ENCODE measurements around the gene HPS1.

HPS1 gene

GRCh38 chr10:98474628-98475027 is 27.9 kb upstream of the HPS1 start:
- TF ChIP-seq WT1 (tag by site-specific recombination; IDR thresholded peaks at IDR 0.05): no peak
- no peak for TF ChIP-seq GFI1B (tag by site-specific recombination; IDR thresholded peaks at IDR 0.05)
- TF ChIP-seq ZNF654 (tag by site-specific recombination; IDR thresholded peaks at IDR 0.05; ENCODE audit: low read depth): no peak
- no peak for TF ChIP-seq ZSCAN16 (tag by site-specific recombination; IDR thresholded peaks at IDR 0.05)
- TF ChIP-seq ZNF621 (tag by site-specific recombination; IDR thresholded peaks at IDR 0.05): no peak
- TF ChIP-seq BCL11B (tag by site-specific recombination; IDR thresholded peaks at IDR 0.05; ENCODE audit: low read depth): no peak
- no peak for TF ChIP-seq ZNF433 (tag by site-specific recombination; IDR thresholded peaks at IDR 0.05; ENCODE audit: low read depth)
- TF ChIP-seq KLF7 (tag by site-specific recombination; IDR thresholded peaks at IDR 0.05; ENCODE audit: borderline replicate concordance): no peak
- no peak for TF ChIP-seq ZNF626 (tag by site-specific recombination; IDR thresholded peaks at IDR 0.05)
- TF ChIP-seq ZNF473 (tag by site-specific recombination; IDR thresholded peaks at IDR 0.05): no peak
- no peak for TF ChIP-seq ZNF629 (tag by site-specific recombination; IDR thresholded peaks at IDR 0.05)
- TF ChIP-seq ZNF221 (tag by site-specific recombination; IDR thresholded peaks at IDR 0.05; ENCODE audit: borderline replicate concordance): no peak
- Histone ChIP-seq H3K36me3 (ENCODE audit: control insufficient read depth in 2 of 2, insufficient read depth in 1 of 2, low read length in 2 of 2) (no peaks in the 10 kb centered on the region), H3K27ac (ENCODE audit: extremely low read depth, low read depth, low read length) (no peak overlapping the region), H3K4me3 (ENCODE audit: low read depth, low read length) (no peak overlapping the region), H3K4me1 (ENCODE audit: control insufficient read depth, insufficient read depth, low read length) (0 out of 2 replicates have a peak, but pooled peaks cover 3% of the 10 kb centered on the region), H3K9me3 (ENCODE audit: control insufficient read depth, insufficient read depth, low read depth, low read length) (no peaks in the 10 kb centered on the region)
- CTCF ChIA-PET: interaction anchor here (0.7 kb wide), 1 partner anchor 49 kb away, joined by 3 read pairs; no protein-coding TSS in a partner anchor
- POLR2A ChIA-PET: no interaction called here

- Histone ChIP-seq H3K27ac (ENCODE audit: extremely low read depth, low read depth, low read length) (no peak overlapping the region), H3K9me3 (ENCODE audit: control insufficient read depth, insufficient read depth, low read depth, low read length) (no peaks in the 10 kb centered on the region), H3K4me3 (ENCODE audit: low read depth, low read length) (no peak overlapping the region), H3K4me1 (ENCODE audit: control insufficient read depth, insufficient read depth, low read length) (0 out of 2 replicates have a peak, but pooled peaks cover 3% of the 10 kb centered on the region), H3K36me3 (ENCODE audit: control insufficient read depth in 2 of 2, insufficient read depth in 1 of 2, low read length in 2 of 2) (no peaks in the 10 kb centered on the region)
- ChIA-PET POLR2A (no interaction called here), CTCF (interaction anchor here (1.2 kb wide), 1 partner anchor 804 kb away, joined by 3 read pairs; no protein-coding TSS in a partner anchor)
- TF ChIP-seq ZBTB17 (tag by site-specific recombination; IDR thresholded peaks at IDR 0.05) (0 out of 2 replicates have a peak, but pooled peaks have one; percentile 22), SCRT1 (tag by site-specific recombination; IDR thresholded peaks at IDR 0.05; ENCODE audit: borderline replicate concordance) (no peak), ZNF239 (tag by site-specific recombination; IDR thresholded peaks at IDR 0.05) (no peak), SP2 (tag by site-specific recombination; IDR thresholded peaks at IDR 0.05) (no peak), FEZF1 (tag by site-specific recombination; IDR thresholded peaks at IDR 0.05) (peak; percentile 30; the same call in 1 of the 2 replicates), ZNF10 (tag by site-specific recombination; IDR thresholded peaks at IDR 0.05) (no peak), GLIS2 (tag by site-specific recombination; IDR thresholded peaks at IDR 0.05) (no peak), ZBTB20 (tag by site-specific recombination; IDR thresholded peaks at IDR 0.05) (no peak)
Measured at GRCh38 chr10:98472196-98472595, 25.5 kb upstream of the HPS1 start.

- TF ChIP-seq WT1 (tag by site-specific recombination; IDR thresholded peaks at IDR 0.05) (peak; percentile 80), ZNF362 (tag by site-specific recombination; IDR thresholded peaks at IDR 0.05) (no peak), OSR2 (tag by site-specific recombination; IDR thresholded peaks at IDR 0.05) (peak; percentile 73), ZNF18 (tag by site-specific recombination; IDR thresholded peaks at IDR 0.05) (peak; percentile 94), KLF1 (tag by site-specific recombination; IDR thresholded peaks at IDR 0.05) (peak; percentile 16; the same call in 1 of the 2 replicates), INSM2 (tag by site-specific recombination; IDR thresholded peaks at IDR 0.05) (0 out of 2 replicates have a peak, but pooled peaks have one; percentile 45), ZNF510 (tag by site-specific recombination; IDR thresholded peaks at IDR 0.05; ENCODE audit: insufficient replicate concordance) (no peak), PRDM6 (tag by site-specific recombination; IDR thresholded peaks at IDR 0.05) (peak; percentile 66), ZNF660 (tag by site-specific recombination; IDR thresholded peaks at IDR 0.05) (no peak)
- CTCF ChIA-PET: interaction anchor here (0.7 kb wide), 1 partner anchor 809 kb away, joined by 3 read pairs; no protein-coding TSS in a partner anchor
- POLR2A ChIA-PET: no interaction called here
Measured at GRCh38 chr10:98470850-98471249, 24.1 kb upstream of the HPS1 start.

More at GRCh38 chr10:98470850-98471249, 24.1 kb upstream of the HPS1 start:
- no peak overlapping the region for H3K4me3 ChIP-seq (ENCODE audit: low read depth, low read length)
- H3K4me1 ChIP-seq (ENCODE audit: control insufficient read depth, insufficient read depth, low read length): 0 out of 2 replicates have a peak, but pooled peaks cover 3% of the 10 kb centered on the region
- no peaks in the 10 kb centered on the region for H3K9me3 ChIP-seq (ENCODE audit: control insufficient read depth, insufficient read depth, low read depth, low read length)
- H3K36me3 ChIP-seq (ENCODE audit: control insufficient read depth in 2 of 2, insufficient read depth in 1 of 2, low read length in 2 of 2): no peaks in the 10 kb centered on the region
- no peak overlapping the region for H3K27ac ChIP-seq (ENCODE audit: extremely low read depth, low read depth, low read length)

Data from HEK293 (cell line).